GM19240 (cell line): ENCODE measurements around the gene KCNN4.

ENCODE experiments used
- DNase-seq: peaks from one replicate; pipeline ENCODE4 v3.0.0; 2011; ENCODE audit warnings: low spot score; ENCODE audit not compliant: insufficient read length

KCNN4 gene

DNA sequence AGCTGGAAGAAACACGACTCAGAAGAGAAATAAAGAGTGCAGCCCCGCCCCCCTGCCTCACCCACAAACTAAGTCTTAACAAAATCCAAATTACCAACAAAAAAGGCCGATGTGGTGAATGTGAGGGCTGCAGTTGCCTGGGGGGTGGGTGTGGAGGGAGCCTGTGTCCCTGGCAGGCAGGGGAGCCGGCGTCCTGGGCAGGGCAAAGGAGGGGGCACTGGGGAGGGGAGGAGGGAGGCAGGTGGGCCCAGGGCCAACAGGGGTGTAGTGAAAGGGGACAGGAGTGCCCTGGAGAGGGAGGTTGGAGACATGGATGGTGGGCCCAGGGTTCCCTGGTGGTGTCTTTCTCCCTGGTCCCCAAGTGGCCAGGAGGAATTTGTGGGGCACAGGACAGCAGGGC lies 60.9 kb downstream of the KCNN4 start:
- DNase-seq, result no peak

DNA sequence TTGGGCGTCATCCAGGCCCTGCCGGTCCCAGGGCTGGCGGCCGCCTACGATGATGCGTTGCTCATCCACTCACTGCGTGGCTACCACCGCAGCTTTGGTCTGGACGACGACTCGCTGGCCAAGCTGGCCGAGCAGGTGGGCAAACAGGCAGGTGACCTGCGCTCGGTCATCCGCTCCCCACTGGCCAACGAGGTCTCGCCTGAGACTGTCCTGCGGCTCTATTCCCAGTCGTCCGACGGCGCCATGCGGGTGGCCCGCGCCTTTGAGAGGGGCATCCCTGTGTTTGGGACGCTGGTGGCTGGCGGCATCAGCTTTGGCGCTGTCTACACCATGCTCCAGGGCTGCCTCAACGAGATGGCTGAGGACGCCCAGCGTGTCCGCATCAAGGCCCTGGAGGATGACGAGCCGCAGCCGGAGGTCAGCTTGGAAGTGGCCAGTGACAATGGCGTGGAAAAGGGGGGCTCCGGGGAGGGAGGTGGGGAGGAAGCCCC lies 61.4 kb downstream of the KCNN4 start:
- DNase-seq, result no peak

- DNase-seq, result no peak
These were observed 62.0 kb downstream of the KCNN4 start for GRCh38 chr19:43718627-43719377.
